CD14-positive monocyte (primary cell): Measurements from ENCODE around the gene SAT1. TPM values are rescaled to one million over a fixed set of nuclear protein-coding genes. Genes with fewer than 3 reads are reported as not detected.

Experiments used
- DNase-seq, 3 donors: peaks; one replicate each; pipeline ENCODE4 v3.0.0-alpha.2; 2011 to 2022
- H2AFZ ChIP-seq: 2 replicates; pipeline ENCODE4 v1.6.0; 2012; ENCODE audit warnings: mild to moderate bottlenecking, low read depth, low read length, inconsistent platforms; ENCODE audit not compliant: insufficient read depth, poor library complexity, severe bottlenecking
- H3K27ac ChIP-seq, 2 donors: 1 replicate in 1 of 2; 2 replicates in 1 of 2; pipeline ENCODE4 v1.5.1; 2012 to 2013; ENCODE audit warnings: low read length in 2 of 2, control low read depth in 1 of 2, inconsistent platforms in 1 of 2, low read depth in 1 of 2, mild to moderate bottlenecking in 1 of 2
- H3K27me3 ChIP-seq, 2 donors: one replicate each; pipeline versions ENCODE4 v1.6.0 to v1.6.1; 2011 to 2013; ENCODE audit warnings: low read length in 2 of 2; ENCODE audit not compliant: control insufficient read depth in 2 of 2, insufficient read depth in 2 of 2
- H3K36me3 ChIP-seq, 2 donors: replicated peaks in 1 of 2; 1 replicate in 1 of 2; 2 replicates in 1 of 2; pipeline versions ENCODE4 v1.5.1 to v1.6.1; 2012 to 2013; ENCODE audit warnings: low read length in 2 of 2, control low read depth in 1 of 2, inconsistent platforms in 1 of 2, mild to moderate bottlenecking in 1 of 2; ENCODE audit not compliant: insufficient read depth in 2 of 2, control insufficient read depth in 1 of 2
- H3K4me1 ChIP-seq, 2 donors: 1 replicate in 1 of 2; 2 replicates in 1 of 2; pipeline versions ENCODE4 v1.5.1 to v1.6.1; 2012 to 2013; ENCODE audit warnings: low read length in 2 of 2, control low read depth in 1 of 2, inconsistent platforms in 1 of 2, mild to moderate bottlenecking in 1 of 2, moderate library complexity in 1 of 2; ENCODE audit not compliant: insufficient read depth in 2 of 2, control insufficient read depth in 1 of 2
- H3K4me2 ChIP-seq: replicated peaks from 2 replicates; pipeline ENCODE3; 2012; ENCODE audit warnings: low read length, moderate library complexity, mild to moderate bottlenecking; ENCODE audit not compliant: poor library complexity, severe bottlenecking; ENCODE audit errors: extremely low read depth
- H3K4me3 ChIP-seq, 3 experiments: fragments of 200-600 bp in 1 of 3; sonication (generic) in 1 of 3; replicated peaks in 1 of 3; 1 replicate in 2 of 3; 2 replicates in 1 of 3; pipeline ENCODE4 v1.5.1; 2011 to 2013; ENCODE audit warnings: low read length in 3 of 3, mild to moderate bottlenecking in 3 of 3, control low read depth in 2 of 3, low read depth in 2 of 3, inconsistent platforms in 1 of 3, moderate library complexity in 1 of 3
- H3K79me2 ChIP-seq: 2 replicates; pipeline ENCODE4 v1.6.0; 2012; ENCODE audit warnings: mild to moderate bottlenecking, control low read depth, inconsistent platforms, low read length, moderate library complexity; ENCODE audit not compliant: insufficient read depth
- H3K9ac ChIP-seq: 2 replicates; pipeline ENCODE4 v1.6.0; 2017; ENCODE audit warnings: low read length, mild to moderate bottlenecking; ENCODE audit not compliant: insufficient read depth, poor library complexity, severe bottlenecking
- H3K9me3 ChIP-seq, 2 donors: replicated peaks in 1 of 2; 1 replicate in 1 of 2; 2 replicates in 1 of 2; pipeline versions ENCODE4 v1.5.1 to v1.6.1; 2012 to 2013; ENCODE audit warnings: low read length in 2 of 2, control low read depth in 1 of 2; ENCODE audit not compliant: control insufficient read depth in 1 of 2, insufficient read depth in 1 of 2
- H4K20me1 ChIP-seq: 2 replicates; pipeline ENCODE4 v1.6.0; 2012; ENCODE audit warnings: mild to moderate bottlenecking, low read length, control low read depth, moderate library complexity; ENCODE audit not compliant: insufficient read depth
- H3K27ac Mint-ChIP-seq, 7 donors: one replicate each; pipeline ENCODE4 v1.8.0; 2020; ENCODE audit warnings: mild to moderate bottlenecking in 7 of 7, mixed read lengths in 7 of 7, moderate library complexity in 6 of 7, inconsistent platforms in 2 of 7
- H3K27me3 Mint-ChIP-seq, 3 donors: one replicate each; pipeline ENCODE4 v1.8.0; 2021 to 2022; ENCODE audit warnings: low read depth in 3 of 3, mild to moderate bottlenecking in 3 of 3, mixed read lengths in 3 of 3, moderate library complexity in 3 of 3, inconsistent platforms in 1 of 3
- H3K36me3 Mint-ChIP-seq, 2 donors: one replicate each; pipeline ENCODE4 v1.8.0; 2020; ENCODE audit warnings: mixed read lengths in 2 of 2, inconsistent platforms in 1 of 2, mild to moderate bottlenecking in 1 of 2
- H3K4me1 Mint-ChIP-seq: one replicate; pipeline ENCODE4 v1.8.0; 2020; ENCODE audit warnings: mild to moderate bottlenecking, mixed read lengths
- H3K4me3 Mint-ChIP-seq, 2 donors: one replicate each; pipeline ENCODE4 v1.8.0; 2020; ENCODE audit warnings: mild to moderate bottlenecking in 2 of 2, mixed read lengths in 2 of 2, moderate library complexity in 1 of 2
- H3K9me3 Mint-ChIP-seq, 7 donors: one replicate each; pipeline ENCODE4 v1.8.0; 2020 to 2022; ENCODE audit warnings: mixed read lengths in 7 of 7, mild to moderate bottlenecking in 6 of 7, moderate library complexity in 6 of 7, inconsistent platforms in 2 of 7
- CTCF ChIP-seq: fragments of 200-600 bp; IDR thresholded peaks from one replicate; pipeline ENCODE4 v1.8.0; 2022; ENCODE audit warnings: antibody characterized with exemption, mild to moderate bottlenecking
- whole genome bisulfite sequencing: methylation state at CpG from one replicate; pipeline ENCODE4 v1.1.5; 2013; ENCODE audit warnings: missing lambda C conversion rate; ENCODE audit not compliant: insufficient coverage; 5-methylcytosine and 5-hydroxymethylcytosine counted together
- intact Hi-C, 2 donors: fragments of 100-400 bp; cut with micrococcal nuclease; formaldehyde crosslinking; loops; one replicate each; pipeline versions ENCODE4 v1.15.0 to v1.15.1; 2023
- polyA plus RNA-seq, 3 donors: library from polyadenylated mRNA; depleted of rRNA in 1 of 3; unstranded in 2 of 3; stranded (reverse) in 1 of 3; fragments of 300-500 nt in 2 of 3; fragments of >200 nt in 1 of 3; fragmentation: Illumina TruSeq in 2 of 3; gene quantifications; 1 replicate in 2 of 3; 2 replicates in 1 of 3; pipeline ENCODE4 v1.2.3, GENCODE V29; 2012 to 2021

Gene SAT1
- polyA plus RNA-seq, 3 donors = 897 to 7,815 (median 970) TPM

DNA sequence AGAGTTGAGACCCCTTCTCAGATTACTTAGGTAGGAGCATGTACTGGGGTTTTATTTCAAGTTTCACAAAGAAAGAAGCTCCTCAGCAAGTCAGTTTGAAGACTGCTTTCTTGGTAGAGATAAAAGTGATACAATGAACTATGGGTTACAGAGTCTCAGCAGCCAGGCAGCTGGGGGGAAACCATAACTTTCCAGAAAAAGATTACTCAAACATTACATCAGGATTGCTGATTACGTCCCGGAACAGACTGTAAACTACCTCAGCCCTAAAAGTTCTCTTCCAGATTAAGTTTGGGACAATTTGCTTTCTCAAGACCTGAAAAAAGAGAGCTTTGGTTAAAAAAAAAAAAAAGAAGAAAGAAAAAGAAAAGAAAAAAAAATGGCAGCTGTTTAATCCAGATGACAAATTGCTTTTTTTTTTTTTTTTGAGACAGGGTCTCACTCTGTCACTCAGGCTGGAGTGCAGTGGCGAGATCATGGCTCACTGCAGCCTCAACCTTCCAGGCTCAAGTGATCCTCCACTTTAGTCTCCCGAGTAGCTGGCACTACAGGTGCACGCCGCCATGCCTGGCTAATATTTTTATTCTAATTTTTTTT lies 16.6 kb downstream of the SAT1 start:
- Mint-ChIP-seq H3K27ac (no peak overlapping the region), H3K9me3 (peaks cover 0 to 4% (median 0%) of the 10 kb centered on the region in 7 donors), H3K36me3 (no peaks in the 10 kb centered on the region), H3K27me3 (peaks cover 0 to 6% (median 0%) of the 10 kb centered on the region in 3 donors), H3K4me1 (peaks cover 24% of the 10 kb centered on the region), H3K4me3 (no peak overlapping the region)
- peak in 1 of 3 donors; percentile 17 for DNase-seq
- Histone ChIP-seq H3K4me3 (no peak overlapping the region), H3K27ac (no peak overlapping the region), H3K79me2 (no peaks in the 10 kb centered on the region), H3K9ac (no peak overlapping the region), H3K27me3 (no peaks in the 10 kb centered on the region), H3K36me3 (no peaks in the 10 kb centered on the region), H3K9me3 (no peaks in the 10 kb centered on the region), H3K4me2 (no peak overlapping the region), H3K4me1 (peaks cover 24 to 25% of the 10 kb centered on the region in 2 donors), H2AFZ (no peak overlapping the region), H4K20me1 (no peaks in the 10 kb centered on the region)
- no peak for TF ChIP-seq CTCF
- intact Hi-C loops = loop anchor here (10.0 kb wide), 2 partner anchors 45 to 255 kb away; partner anchors contain the start of gene EIF2S3 (in 1 of the 2)
- WGBS = no CpG with 5 or more reads among the region's 6 CpGs

DNA sequence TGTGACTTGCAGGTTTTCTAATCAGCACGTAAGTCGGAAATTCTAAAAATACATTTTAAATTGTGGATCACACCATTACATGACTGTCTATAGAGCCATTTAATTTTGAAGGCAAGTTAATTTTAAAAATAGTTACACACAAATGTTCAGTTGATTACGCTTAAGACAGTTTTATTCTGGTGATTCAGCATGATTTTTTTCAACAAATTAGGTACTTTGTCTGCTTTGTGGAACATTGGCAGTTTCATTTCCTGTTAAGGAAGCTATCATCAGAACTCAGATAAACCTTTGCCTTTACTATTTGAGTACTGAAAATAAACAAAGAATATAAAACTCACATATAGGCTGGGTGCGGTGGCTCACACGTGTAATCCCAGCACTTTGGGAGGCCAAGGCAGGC lies 19.5 kb downstream of the SAT1 start:
- Histone ChIP-seq H3K36me3 (no peaks in the 10 kb centered on the region), H2AFZ (no peak overlapping the region), H3K9me3 (no peaks in the 10 kb centered on the region), H3K4me1 (peaks cover 32 to 38% of the 10 kb centered on the region in 2 donors), H3K4me3 (no peak overlapping the region), H3K9ac (no peak overlapping the region), H3K4me2 (no peak overlapping the region), H3K79me2 (no peaks in the 10 kb centered on the region), H4K20me1 (no peaks in the 10 kb centered on the region), H3K27ac (peak overlapping the region in 1 of 2 donors; percentile 35), H3K27me3 (no peaks in the 10 kb centered on the region)
- Mint-ChIP-seq H3K9me3 (peaks cover 0 to 7% (median 0%) of the 10 kb centered on the region in 7 donors), H3K4me1 (peaks cover 32% of the 10 kb centered on the region), H3K27me3 (peaks cover 0 to 9% (median 0%) of the 10 kb centered on the region in 3 donors), H3K4me3 (peak overlapping the region; percentile 41 to 48), H3K27ac (peak overlapping the region; percentile 74 to 89 (median 87)), H3K36me3 (no peaks in the 10 kb centered on the region)
- WGBS = no CpG with 5 or more reads among the region's 5 CpGs
- TF ChIP-seq CTCF = no peak
- intact Hi-C loops = no loop called here
- peak in 2 of 3 donors; percentile 45 to 48 for DNase-seq
